ENCODE results near the gene ARMC10.
"Not testable (repeated sequence)": the region's sequence is repeated elsewhere in the genome, so short reads cannot be mapped to it uniquely, and the experiment has no call there.

ARMC10 gene

DNA sequence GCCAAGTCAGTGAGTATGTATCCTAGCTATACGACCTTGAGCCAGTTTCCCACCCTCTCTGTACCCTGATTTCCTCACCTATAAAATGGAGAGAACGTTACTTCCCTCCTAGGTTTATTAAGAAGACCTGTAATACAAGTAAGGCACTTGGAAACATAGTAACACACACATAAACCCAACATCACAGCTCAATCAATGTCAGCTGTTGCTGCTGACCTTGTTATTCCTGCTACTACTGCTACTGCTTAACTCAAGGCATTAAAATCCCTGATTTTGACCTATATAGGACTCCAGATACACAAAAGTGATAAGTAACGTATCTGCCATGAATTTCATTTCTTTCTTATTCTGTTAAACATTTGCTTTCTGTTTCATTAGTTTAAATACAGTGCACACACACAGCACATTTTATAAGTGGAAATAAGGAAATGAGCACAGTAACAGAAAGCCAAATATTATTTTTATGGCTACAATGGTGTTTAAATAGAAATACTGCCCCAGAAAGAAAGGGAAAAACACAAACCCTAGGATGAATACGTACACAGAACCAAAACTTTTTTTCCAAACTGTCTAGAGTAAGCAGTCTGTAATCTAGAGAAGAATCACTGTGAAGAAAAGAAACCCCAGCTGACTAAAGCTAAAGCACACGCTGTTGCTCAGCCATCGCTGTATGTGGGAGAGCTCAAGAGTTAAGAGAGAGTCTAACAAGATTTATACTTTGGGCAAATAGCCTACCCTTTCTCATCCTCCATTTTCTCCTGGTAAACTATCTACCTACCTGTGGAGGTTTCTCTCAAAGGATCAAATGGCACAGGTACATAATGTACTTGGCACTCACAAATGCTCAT is 55.0 kb downstream of the ARMC10 start:
- DNase-seq: no peak

GRCh38 chr7:103130901-103131624 is 56.1 kb downstream of the ARMC10 start:
- no peak for DNase-seq

DNA sequence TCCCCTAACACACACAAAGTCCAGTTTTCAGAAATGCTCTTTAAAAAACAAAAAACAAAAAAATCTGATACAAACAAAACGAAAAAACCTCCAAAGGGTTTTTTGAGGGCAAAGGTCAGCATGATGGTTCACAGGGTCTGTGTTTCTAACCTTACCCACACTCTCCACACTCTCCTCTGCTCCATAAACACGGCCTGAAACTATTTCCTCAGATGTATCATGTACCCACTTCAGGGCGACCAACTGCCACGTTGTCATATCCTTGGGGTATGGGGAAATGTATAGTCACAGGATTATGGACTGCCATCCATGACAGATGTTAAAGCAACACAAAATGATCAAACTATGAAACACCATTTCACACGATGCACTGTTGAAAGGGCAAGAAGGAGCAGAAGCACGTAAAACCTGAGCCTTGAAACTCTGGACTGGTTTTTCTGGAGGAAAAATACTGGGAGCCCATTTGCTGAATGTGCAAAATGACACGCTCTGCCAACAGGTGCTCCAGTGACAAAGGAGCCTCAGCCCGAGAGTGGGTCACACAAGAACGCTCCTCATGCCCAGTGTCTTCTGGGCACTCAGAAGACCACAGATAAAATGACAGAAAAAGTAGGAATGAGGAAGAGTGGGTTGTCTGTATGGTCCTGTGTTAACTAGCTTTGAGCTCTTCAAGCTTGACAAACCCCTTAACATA is 58.2 kb downstream of the ARMC10 start:
- DNase-seq: no peak

GRCh38 chr7:103134836-103135554 is 60.1 kb downstream of the ARMC10 start:
- DNase-seq: no peak

- no peak for DNase-seq
These were observed 65.1 kb downstream of the ARMC10 start for GRCh38 chr7:103140061-103140460.

- no peak for DNase-seq
These were observed 65.7 kb downstream of the ARMC10 start for GRCh38 chr7:103140685-103141084.

DNA sequence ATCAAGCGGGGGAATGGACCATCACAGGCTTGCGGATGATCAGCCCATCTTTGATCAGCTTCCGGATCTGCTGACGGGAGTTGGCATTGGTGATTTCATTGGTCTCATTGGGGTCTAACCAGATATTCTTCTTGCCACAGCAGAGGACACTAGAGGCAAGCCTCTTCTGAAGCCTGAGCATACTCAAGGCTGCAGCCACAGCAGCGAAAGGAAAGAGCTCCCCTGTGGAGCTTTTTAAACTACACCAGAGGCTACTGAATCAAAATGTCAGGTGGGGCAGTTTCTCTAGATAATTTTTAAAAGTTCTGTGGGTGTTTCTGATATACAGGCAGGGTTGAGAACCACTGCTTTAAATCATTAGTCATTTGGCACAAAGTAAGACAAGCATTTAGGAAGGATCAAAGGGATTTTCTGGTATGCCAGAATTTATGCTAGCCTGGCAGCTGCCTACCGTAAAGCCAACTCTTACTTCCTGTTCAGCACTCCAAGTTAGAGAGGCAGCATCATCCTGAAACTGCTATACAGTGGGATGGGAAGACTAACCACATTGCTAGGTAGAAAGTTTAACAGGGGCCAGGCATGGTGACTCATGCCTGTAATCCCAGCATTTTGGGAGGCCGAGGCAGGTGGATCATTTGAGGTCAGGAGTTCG is 66.9 kb downstream of the ARMC10 start:
- DNase-seq: no peak

GRCh38 chr7:103142494-103142893 is 67.6 kb downstream of the ARMC10 start:
- DNase-seq: no peak

- DNase-seq: no peak
These were observed 68.9 kb downstream of the ARMC10 start for GRCh38 chr7:103143868-103144267.

- not testable (repeated sequence) for DNase-seq
These were observed 69.8 kb downstream of the ARMC10 start for GRCh38 chr7:103144754-103145153.

GRCh38 chr7:103148131-103148993 is 73.4 kb downstream of the ARMC10 start:
- DNase-seq: no peak
